Stimulated activated CD4-positive, alpha-beta T cell treated with anti-CD3 and anti-CD28 coated beads, Interleukin-1b, Interleukin-23, amount 100 ng/mL, for 4 hours (primary cell): ENCODE measurements around the gene RANBP1.

Experiments
- DNase-seq, 2 donors: peaks; one replicate each; pipeline ENCODE4 v3.0.0-alpha.2; 2020; ENCODE audit warnings: low read depth in 2 of 2

RANBP1 gene

GRCh38 chr22:20107951-20108756 lies 7.8 kb upstream of the RANBP1 start:
- DNase-seq, result no peak

- DNase-seq, result no peak
These were observed 7.1 kb upstream of the RANBP1 start for GRCh38 chr22:20108757-20109230.

- DNase-seq, result no peak
These were observed 6.2 kb upstream of the RANBP1 start for GRCh38 chr22:20109411-20110358.

GRCh38 chr22:20110359-20110985 lies 5.4 kb upstream of the RANBP1 start:
- DNase-seq, result no peak

GRCh38 chr22:20111045-20111688 lies 4.7 kb upstream of the RANBP1 start:
- no peak for DNase-seq

GRCh38 chr22:20111689-20112622 lies 3.9 kb upstream of the RANBP1 start:
- DNase-seq, result no peak

- DNase-seq, result no peak
These were observed 3.0 kb upstream of the RANBP1 start for GRCh38 chr22:20112623-20113511.

GRCh38 chr22:20113551-20114310 lies 2.2 kb upstream of the RANBP1 start:
- DNase-seq, result no peak

GRCh38 chr22:20114506-20115475 lies 1.1 kb upstream of the RANBP1 start:
- no peak for DNase-seq

- no peak for DNase-seq
These were observed 559 bp downstream of the RANBP1 start for GRCh38 chr22:20116376-20116950.

- DNase-seq, result peak; percentile 91 to 95
These were observed 1.2 kb downstream of the RANBP1 start, which contains the start of gene TRMT2A for GRCh38 chr22:20116951-20117632. TSS of gene TRMT2A (minus strand) at chr22:20117226. CDS start at chr22:20116906, 320 bp downstream.

- peak; percentile 72 to 73 for DNase-seq
These were observed 1.9 kb downstream of the RANBP1 start for GRCh38 chr22:20117633-20118299.

GRCh38 chr22:20118300-20119020 lies 2.6 kb downstream of the RANBP1 start:
- no peak for DNase-seq

GRCh38 chr22:20121856-20122415 lies 6.0 kb downstream of the RANBP1 start:
- DNase-seq, result no peak
